GM19452 (cell line): ENCODE measurements around the gene SLC25A4.

ENCODE experiments used
- ATAC-seq: cut with Tn5 transposase; IDR thresholded peaks from one replicate; pipeline ENCODE4 v1.9.1; 2021; ENCODE audit not compliant: unreplicated experiment

Gene SLC25A4

DNA sequence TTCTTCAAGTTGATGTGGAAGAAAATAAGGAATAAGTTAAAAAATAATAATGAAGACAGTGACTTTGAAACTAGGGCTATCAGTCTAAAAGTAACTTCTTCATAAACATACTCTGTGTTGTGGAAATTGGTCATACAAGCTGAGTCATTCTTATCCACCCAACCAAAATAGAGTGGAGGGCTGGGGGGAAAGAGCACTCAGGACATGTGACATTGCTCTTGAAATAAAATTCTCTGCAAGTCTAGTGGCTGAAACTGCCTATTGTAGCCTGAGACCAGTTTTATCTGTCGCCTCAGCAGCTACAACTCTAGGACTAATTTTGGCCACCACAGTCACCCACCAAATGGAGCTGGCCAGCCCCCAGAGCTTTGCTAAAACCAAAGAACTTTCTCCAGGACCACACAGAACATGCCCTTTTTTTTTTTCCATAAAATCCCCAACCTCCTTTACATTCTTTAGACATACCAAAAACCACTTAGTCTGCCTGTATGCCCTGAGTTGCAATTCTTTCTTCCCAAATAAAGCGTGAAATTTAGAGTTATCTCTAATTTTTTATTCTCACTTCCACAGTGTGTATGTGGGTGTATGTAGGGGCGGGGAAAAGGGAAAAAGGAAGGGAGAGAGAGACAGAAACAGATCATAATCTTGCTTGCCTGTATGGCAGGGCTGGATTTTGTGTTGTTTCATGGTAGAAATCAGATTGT, 23.0 kb upstream of the SLC25A4 start:
- ATAC-seq: no peak

DNA sequence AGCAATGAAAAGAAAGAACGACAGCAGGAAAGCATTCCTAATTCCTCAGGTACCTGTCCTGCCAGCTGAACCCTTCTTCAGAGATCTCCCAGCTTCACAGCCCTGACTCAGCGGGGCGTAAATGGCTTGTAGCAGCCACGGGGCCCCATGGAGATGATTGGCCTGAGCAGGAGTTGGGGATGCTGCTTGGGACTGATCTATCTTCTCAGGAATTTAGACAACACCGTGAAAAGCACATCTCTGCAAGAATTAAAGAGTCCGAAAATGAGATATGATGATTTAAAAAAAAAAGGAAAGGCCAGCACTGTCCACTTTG, 22.5 kb upstream of the SLC25A4 start:
- no peak for ATAC-seq

- ATAC-seq: no peak
Measured at GRCh38 chr4:185122681-185123345, 20.3 kb upstream of the SLC25A4 start.

GRCh38 chr4:185124006-185124405, 19.1 kb upstream of the SLC25A4 start:
- no peak for ATAC-seq

GRCh38 chr4:185127021-185127925, 15.8 kb upstream of the SLC25A4 start:
- no peak for ATAC-seq

GRCh38 chr4:185128272-185129119, 14.6 kb upstream of the SLC25A4 start:
- no peak for ATAC-seq

DNA sequence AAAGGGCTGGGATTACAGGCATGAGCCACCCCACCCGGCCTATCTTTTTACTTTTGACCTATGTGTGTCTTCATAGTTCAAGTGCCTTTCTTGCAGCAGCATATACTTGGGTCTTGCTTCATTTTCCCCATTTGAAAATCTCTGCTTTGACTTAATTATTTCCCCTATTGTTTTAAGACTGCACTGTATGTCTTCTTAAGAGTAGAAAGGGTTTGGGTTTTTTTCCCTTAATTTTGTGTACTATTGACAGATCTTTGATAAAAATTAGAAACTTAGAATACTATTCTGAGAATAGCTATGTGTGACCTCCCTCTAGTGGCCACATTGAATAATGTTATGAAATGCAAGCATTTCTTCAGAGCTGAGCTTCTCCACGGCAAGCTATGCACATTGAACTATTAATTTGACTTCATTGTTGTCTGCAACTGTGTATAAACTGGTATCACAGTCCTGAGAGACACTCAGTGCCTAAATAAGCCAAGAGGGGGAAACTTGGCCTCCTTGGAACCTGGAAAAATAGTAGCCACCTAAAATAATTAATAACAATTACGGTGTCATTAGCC, 8.7 kb upstream of the SLC25A4 start:
- peak; percentile 63 for ATAC-seq

DNA sequence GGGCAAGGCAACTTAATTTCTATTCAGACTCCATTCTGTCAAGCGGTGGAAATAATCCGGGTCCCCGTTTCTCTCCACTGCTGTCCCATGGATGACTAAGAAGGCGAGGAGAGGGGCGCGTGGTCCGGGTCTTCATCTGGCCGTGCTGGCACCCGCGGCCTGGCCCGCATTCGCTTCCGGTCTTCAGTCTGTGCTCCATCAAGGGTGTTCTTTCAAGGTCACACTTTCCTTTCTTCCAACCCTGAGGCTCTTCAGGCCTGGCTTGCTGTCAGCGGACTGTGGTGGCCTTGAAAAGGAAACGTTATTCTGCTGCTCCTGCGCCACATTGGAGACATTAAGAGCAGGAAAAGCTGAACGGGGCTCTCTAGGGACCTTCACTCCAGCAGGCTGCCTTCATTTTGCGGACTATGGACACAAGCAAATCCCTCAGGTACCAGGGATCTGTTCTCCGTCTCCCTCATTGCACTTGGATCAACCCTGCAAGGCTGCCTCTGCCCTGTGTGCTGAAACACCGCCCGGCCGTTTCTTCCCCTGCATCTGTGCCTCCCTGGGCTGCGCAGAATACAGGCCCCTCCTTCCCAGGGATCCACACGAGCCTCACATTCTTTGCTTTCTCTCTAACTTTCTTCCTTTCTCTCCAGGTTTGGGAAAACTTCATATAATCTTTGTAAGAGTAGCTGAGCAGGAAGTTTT, 5.7 kb upstream of the SLC25A4 start:
- no peak for ATAC-seq

DNA sequence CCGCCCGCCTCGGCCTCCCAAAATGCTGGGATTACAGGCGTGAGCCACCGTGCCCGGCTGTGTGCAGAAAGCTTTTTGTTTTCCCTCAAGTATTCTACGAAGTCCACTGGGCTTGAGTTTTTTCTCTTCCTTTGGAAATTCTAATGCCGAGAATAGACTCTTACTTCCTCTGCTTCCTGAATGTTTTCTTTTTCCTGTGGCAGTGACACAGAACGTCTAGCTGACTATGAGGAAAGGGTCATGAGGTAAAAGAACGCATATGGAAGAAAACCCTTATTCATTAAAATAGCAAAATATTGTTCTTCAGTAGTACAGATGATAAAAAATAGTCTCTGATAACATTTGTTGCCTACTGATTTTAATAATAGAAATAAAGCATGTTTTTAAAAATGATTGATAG, 4.9 kb upstream of the SLC25A4 start:
- ATAC-seq: no peak

DNA sequence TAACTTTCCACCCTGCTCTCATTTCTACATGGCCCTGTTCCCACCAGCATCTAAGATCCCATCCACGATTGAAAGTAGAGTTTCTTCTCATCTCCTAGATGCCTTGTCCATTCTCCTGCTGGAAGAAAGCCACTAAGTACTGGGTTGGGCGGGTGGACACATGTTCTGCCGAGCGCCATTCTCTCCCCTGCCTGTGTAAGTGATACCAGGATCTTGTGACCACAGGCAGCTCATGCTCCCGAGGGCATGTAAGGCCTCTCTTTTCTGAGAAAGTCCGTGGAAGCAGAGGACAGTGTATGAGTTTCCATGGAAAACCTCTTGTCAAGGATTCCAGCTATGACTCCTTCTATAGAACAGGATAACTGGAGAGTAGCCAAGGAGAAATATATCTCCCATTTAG, 3.3 kb upstream of the SLC25A4 start:
- ATAC-seq: no peak

GRCh38 chr4:185141777-185142176, 1.3 kb upstream of the SLC25A4 start:
- ATAC-seq: no peak

DNA sequence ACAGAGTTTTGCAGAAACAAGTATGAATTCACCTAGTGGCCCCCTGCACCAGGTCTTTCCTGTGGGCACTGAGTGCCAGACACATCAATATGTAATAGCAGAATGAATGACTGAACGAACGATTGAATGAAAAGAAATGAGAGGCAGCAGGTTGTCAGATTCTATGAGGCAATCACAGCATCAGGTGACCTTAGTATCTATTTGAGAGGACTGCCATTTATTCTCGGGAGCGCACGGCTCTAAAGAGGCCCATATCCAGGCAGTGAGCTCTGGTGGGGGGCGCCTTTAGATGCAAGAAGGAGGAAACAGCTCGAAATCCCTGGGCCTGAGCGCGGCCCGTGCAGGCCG, 528 bp upstream of the SLC25A4 start:
- no peak for ATAC-seq

DNA sequence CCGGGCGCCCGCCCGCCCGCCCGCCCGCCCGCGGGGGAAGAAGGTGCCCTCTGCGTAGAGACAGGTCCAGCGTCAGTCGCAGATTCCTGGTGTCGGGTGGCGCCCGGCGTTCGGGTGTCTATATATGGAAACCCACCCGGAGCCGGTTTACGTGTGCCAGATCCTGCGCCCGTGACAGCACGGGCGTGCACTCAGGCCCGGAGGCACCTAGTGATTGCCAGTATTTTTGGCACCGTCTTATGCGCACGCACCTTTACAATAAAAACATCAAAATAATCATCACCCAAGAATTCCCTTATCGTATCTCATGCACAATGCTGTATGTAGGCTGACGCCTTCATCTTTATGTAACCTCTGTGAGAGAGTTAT, 519 bp downstream of the SLC25A4 start:
- no peak for ATAC-seq

GRCh38 chr4:185144601-185145240, 1.7 kb downstream of the SLC25A4 start:
- ATAC-seq: no peak

- no peak for ATAC-seq
Measured at GRCh38 chr4:185145572-185145971, 2.5 kb downstream of the SLC25A4 start.

- ATAC-seq: no peak
Measured at GRCh38 chr4:185149392-185149791, 6.3 kb downstream of the SLC25A4 start.

DNA sequence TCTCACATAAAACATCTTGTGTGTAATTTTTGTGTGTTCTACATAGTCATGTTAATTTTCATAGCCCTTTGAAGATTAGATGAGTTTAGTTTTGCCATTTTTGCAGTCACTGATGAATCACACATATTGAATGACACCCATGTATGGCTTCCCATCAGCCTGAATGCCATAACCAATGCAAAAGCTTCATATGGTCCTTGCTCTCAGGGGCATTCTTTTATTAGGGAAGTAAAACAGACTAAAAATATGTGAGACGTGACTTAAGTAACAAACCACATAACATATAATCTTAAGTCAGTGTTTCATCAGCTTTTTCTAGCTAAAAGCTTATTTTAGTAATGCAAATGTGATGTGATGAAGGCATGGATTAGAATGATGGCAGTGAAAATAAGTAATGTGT, 8.2 kb downstream of the SLC25A4 start:
- no peak for ATAC-seq

- peak; percentile 90 for ATAC-seq
Measured at GRCh38 chr4:185165605-185166063, 22.6 kb downstream of the SLC25A4 start.

GRCh38 chr4:185167234-185167633, 24.2 kb downstream of the SLC25A4 start:
- ATAC-seq: no peak
